H1 (cell line): Measurements from ENCODE around the gene HDAC9.

Experiments
- CTCF ChIP-seq, 3 experiments: IDR thresholded peaks; 1 replicate in 2 of 3; 2 replicates in 1 of 3; pipeline versions ENCODE4 v1.5.1 to v1.6.1; 2011; ENCODE audit warnings: low read length in 3 of 3, mild to moderate bottlenecking in 3 of 3, inconsistent platforms in 2 of 3, low read depth in 1 of 3, moderate library complexity in 1 of 3; ENCODE audit not compliant: insufficient read depth in 1 of 3; ENCODE audit errors: control extremely low read depth in 1 of 3
- EZH2 ChIP-seq: fragments of 200-600 bp; sonication (generic); IDR thresholded peaks from 2 replicates; pipeline ENCODE4 v1.7.1; 2012; ENCODE audit warnings: low read depth, mild to moderate bottlenecking, moderate library complexity, low read length, inconsistent platforms; ENCODE audit not compliant: severe bottlenecking
- PHF8 ChIP-seq: fragments of 200-600 bp; sonication (generic); conservative IDR thresholded peaks from 2 replicates; pipeline ENCODE4 v1.7.1; 2012; ENCODE audit warnings: low read depth, mild to moderate bottlenecking, inconsistent platforms, low read length, moderate library complexity
- POLR2A ChIP-seq, 2 experiments: IDR thresholded peaks; 1 replicate in 1 of 2; 2 replicates in 1 of 2; pipeline ENCODE4 v1.6.1; 2011; ENCODE audit warnings: low read depth in 2 of 2, low read length in 2 of 2, mild to moderate bottlenecking in 2 of 2; ENCODE audit errors: control extremely low read depth in 1 of 2
- ZNF274 ChIP-seq: IDR thresholded peaks from 2 replicates; pipeline ENCODE4 v1.7.0; 2012; ENCODE audit warnings: low read length, borderline replicate concordance; ENCODE audit errors: extremely low read depth

GRCh38 chr7:18753972-18754610 lies 258.5 kb downstream of the HDAC9 start:
- no peak for TF ChIP-seq ZNF274
- TF ChIP-seq PHF8: no peak
- TF ChIP-seq EZH2: no peak
- TF ChIP-seq CTCF (IDR thresholded peaks at IDR 0.05; ENCODE audit: control extremely low read depth in 1 of 3, insufficient read depth in 1 of 3, low read depth in 1 of 3, low read length in 3 of 3): no peak
- TF ChIP-seq POLR2A (IDR thresholded peaks at IDR 0.05; ENCODE audit: control extremely low read depth in 1 of 2, low read depth in 2 of 2, low read length in 2 of 2): no peak
